ENCODE measurements around the gene PRIM2. TPM values are rescaled to one million over a fixed set of nuclear protein-coding genes. Genes with fewer than 3 reads are reported as not detected.
"Not testable (repeated sequence)": the region's sequence is repeated elsewhere in the genome, so short reads cannot be mapped to it uniquely, and the experiment has no call there.

PRIM2 gene
- total RNA-seq, 2 donors from 2014 or later, result 5.3 to 5.4 TPM

DNA sequence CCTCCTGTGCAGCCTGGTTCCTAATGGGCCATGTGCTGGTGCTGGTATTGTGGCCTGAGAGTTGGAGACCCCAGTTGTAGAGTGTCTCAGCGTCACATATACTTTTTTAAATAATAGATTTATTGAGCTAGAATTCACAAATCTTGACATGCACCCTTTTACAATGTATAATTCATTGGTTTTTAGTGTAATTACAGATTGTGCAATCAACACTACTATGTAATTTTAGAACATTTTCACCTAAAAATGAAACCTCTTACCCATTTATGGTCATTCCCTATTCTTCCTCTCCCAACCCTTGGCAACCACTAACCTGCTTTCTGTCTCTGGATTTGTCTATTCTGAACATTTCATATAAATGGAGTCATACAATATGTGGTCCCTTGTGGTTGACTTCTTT, 10.6 kb downstream of the PRIM2 start:
- Histone ChIP-seq H3K27me3 (no peaks in the 10 kb centered on the region), H3K4me3 (no peak overlapping the region), H3K27ac (no peak overlapping the region), H3K9me3 (no peaks in the 10 kb centered on the region), H3K4me1 (no peaks in the 10 kb centered on the region), H3K36me3 (replicated peaks in 1 of 2; ENCODE audit: insufficient read depth in 1 of 2, low read depth in 2 of 2) (peaks cover 6 to 10% of the 10 kb centered on the region in 2 donors)
- DNase-seq (no peak), ATAC-seq (no peak)
- WGBS, 2 donors, result 86 to 94% methylated on average over 1 of the region's 1 CpG
- no peak for TF ChIP-seq POLR2A (IDR thresholded peaks at IDR 0.05)
- TF ChIP-seq, protein P1, sequence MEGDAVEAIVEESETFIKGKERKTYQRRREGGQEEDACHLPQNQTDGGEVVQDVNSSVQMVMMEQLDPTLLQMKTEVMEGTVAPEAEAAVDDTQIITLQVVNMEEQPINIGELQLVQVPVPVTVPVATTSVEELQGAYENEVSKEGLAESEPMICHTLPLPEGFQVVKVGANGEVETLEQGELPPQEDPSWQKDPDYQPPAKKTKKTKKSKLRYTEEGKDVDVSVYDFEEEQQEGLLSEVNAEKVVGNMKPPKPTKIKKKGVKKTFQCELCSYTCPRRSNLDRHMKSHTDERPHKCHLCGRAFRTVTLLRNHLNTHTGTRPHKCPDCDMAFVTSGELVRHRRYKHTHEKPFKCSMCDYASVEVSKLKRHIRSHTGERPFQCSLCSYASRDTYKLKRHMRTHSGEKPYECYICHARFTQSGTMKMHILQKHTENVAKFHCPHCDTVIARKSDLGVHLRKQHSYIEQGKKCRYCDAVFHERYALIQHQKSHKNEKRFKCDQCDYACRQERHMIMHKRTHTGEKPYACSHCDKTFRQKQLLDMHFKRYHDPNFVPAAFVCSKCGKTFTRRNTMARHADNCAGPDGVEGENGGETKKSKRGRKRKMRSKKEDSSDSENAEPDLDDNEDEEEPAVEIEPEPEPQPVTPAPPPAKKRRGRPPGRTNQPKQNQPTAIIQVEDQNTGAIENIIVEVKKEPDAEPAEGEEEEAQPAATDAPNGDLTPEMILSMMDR (IDR thresholded peaks at IDR 0.05), result no peak
- intact Hi-C loops (cut with DNase I), result no loop called here

DNA sequence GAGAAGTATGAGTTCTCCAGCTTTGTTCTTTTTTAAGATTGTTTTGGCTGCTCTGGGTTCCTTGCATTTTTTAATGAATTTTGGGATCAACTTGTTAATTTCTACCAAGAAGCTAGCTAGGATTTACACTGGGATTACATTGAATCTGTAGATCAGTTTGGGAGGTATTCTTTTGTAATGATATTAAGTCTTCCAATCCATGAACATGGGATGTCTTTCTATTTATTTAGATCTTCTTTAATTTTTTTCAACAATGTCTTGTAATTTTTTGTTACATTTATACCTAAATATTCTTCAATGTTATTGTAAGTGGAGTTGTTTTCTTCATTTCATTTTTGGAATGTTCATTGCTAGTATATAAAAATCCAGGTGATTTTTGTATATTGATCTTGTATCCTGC, 12.5 kb downstream of the PRIM2 start:
- TF ChIP-seq, protein P1 (IDR thresholded peaks at IDR 0.05), result no peak
- TF ChIP-seq POLR2A (IDR thresholded peaks at IDR 0.05), result no peak
- Histone ChIP-seq H3K27me3 (no peaks in the 10 kb centered on the region), H3K36me3 (replicated peaks in 1 of 2; ENCODE audit: insufficient read depth in 1 of 2, low read depth in 2 of 2) (peaks cover 6 to 10% of the 10 kb centered on the region in 2 donors), H3K27ac (no peak overlapping the region), H3K9me3 (no peaks in the 10 kb centered on the region), H3K4me1 (no peaks in the 10 kb centered on the region), H3K4me3 (no peak overlapping the region)
- DNase-seq (no peak), ATAC-seq (no peak)
- intact Hi-C loops (cut with DNase I), result no loop called here

DNA sequence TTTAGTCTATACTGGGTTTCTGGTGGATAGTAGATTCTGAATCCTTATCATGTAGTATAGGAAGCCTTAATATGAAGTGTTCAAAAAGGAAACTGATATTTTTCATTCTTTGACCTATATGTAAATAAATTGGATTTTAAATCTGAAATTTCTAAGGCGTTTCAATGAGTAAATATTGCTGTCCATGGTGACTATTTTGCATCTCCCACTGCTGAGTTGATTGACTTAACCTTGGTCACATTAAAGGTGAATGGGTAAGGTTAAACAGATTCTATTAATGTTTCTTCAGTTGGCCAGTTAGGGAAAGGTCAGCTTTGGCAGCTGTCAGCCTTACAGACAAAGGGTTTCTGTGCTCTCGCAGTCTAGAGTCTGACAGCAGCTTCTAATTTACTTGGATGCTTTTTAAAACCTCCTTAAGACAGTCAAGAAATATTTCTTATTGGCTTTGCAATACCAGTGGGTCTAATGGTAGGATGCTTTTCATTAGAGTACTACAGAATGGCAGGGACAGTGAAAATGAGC, 24.8 kb downstream of the PRIM2 start:
- no peaks in the 10 kb centered on the region for H3K27me3 ChIP-seq
- TF ChIP-seq POLR2A (IDR thresholded peaks at IDR 0.05), result no peak
- TF ChIP-seq, protein P1 (IDR thresholded peaks at IDR 0.05), result no peak
- no peak for DNase-seq
- 52 to 58% methylated on average over 2 of the region's 2 CpGs for WGBS, 2 donors
- H3K4me1 ChIP-seq, result no peaks in the 10 kb centered on the region
- no peaks in the 10 kb centered on the region for H3K36me3 ChIP-seq (replicated peaks in 1 of 2; ENCODE audit: insufficient read depth in 1 of 2, low read depth in 2 of 2)
- intact Hi-C loops (cut with DNase I), result no loop called here
- H3K4me3 ChIP-seq, result no peak overlapping the region
- no peaks in the 10 kb centered on the region for H3K9me3 ChIP-seq
- ATAC-seq, result no peak
- H3K27ac ChIP-seq, result no peak overlapping the region

DNA sequence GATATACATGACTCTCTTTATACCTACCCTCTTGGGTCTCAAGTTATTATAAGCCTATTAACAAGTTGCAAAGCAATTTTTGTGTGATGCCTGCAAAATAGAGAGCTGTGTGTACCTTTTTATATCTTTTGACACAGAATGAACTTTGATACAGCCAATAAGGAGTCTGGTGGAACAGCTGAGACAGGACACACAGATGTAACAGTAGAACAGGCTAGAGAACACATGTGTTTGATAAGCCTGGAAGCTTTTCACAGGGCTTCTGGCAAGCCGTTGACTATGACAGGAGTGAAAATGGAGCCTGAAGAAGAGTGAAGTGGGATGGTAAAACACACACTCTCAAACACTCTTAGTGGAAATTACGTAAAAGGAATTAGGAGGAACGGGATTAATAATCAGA, 25.9 kb downstream of the PRIM2 start:
- ATAC-seq; DNase-seq; H3K36me3 ChIP-seq (replicated peaks in 1 of 2; ENCODE audit: insufficient read depth in 1 of 2, low read depth in 2 of 2); H3K4me1 ChIP-seq; H3K9me3 ChIP-seq; H3K27me3 ChIP-seq; intact Hi-C loops (cut with DNase I); H3K4me3 ChIP-seq; H3K27ac ChIP-seq: not testable (repeated sequence)
- 79 to 82% methylated on average over 3 of the region's 3 CpGs for WGBS, 2 donors

DNA sequence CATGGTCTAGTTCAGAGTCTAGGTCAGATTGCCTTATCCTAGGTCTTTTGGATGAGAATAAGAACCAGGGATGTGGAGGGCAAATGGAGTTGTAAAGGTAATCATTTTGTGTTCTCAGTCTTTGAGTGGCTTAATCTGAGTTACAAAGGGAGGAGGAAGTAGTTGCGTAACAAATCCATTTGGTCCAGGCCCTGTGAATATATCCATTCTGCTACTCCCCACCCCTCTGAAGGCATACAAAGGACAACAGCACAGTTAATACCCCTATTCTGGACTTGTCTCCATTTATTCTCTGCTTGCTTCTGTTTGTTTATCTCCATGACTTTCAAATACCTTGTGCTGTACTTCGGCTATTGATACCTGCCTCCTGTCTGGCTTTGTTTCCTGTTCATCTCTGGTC, 29.3 kb downstream of the PRIM2 start:
- H3K27me3 ChIP-seq; H3K36me3 ChIP-seq (replicated peaks in 1 of 2; ENCODE audit: insufficient read depth in 1 of 2, low read depth in 2 of 2); H3K27ac ChIP-seq; H3K4me1 ChIP-seq; H3K4me3 ChIP-seq; intact Hi-C loops (cut with DNase I); ATAC-seq; H3K9me3 ChIP-seq; DNase-seq: not testable (repeated sequence)
- WGBS, 2 donors, result 47 to 98% methylated on average over 2 of the region's 2 CpGs

DNA sequence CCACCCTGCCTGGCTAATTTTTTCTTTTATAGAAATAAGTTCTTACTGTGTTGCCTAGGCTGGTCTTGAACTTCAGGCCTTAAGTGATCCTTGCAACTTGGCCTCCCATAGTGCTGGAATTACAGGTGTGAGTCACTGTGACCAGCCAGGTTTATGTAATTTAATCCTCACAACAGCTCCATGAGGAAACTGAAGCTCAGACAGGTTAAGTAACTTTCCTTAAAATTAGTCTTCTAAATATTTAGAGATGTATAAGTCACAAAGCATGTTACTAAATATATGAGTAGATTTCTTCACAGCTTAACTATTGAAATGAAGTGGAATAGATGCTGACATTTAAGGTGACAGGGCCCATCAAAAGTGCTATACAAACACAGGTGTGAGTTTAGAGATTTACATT, 30.2 kb downstream of the PRIM2 start:
- ATAC-seq; DNase-seq; intact Hi-C loops (cut with DNase I); H3K27ac ChIP-seq; H3K9me3 ChIP-seq; H3K4me3 ChIP-seq; H3K36me3 ChIP-seq (replicated peaks in 1 of 2; ENCODE audit: insufficient read depth in 1 of 2, low read depth in 2 of 2); H3K4me1 ChIP-seq; H3K27me3 ChIP-seq: not testable (repeated sequence)

DNA sequence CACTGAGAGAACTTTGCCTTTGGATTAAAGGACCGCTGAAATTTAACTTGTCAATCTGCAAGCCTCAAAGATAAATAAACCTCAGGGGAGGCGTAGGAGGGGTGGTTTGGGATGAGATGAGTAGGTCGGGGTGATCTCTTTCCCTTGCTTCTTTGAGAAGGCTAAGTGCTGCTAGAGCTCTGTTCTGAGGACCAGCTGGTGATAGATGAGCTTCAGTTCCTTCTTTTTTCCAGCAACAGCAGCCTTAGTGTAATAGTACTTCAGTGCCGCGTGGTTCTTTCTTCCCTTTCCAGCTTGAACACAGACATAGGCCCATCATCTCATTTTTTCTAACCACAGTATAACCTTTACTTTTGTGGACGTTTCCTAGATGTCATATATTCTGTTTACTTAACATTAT, 33.0 kb downstream of the PRIM2 start:
- ATAC-seq; H3K27me3 ChIP-seq; H3K27ac ChIP-seq; H3K9me3 ChIP-seq; H3K4me1 ChIP-seq; H3K4me3 ChIP-seq; intact Hi-C loops (cut with DNase I); H3K36me3 ChIP-seq (replicated peaks in 1 of 2; ENCODE audit: insufficient read depth in 1 of 2, low read depth in 2 of 2); DNase-seq: not testable (repeated sequence)
- 60 to 63% methylated on average over 6 of the region's 6 CpGs for WGBS, 2 donors

DNA sequence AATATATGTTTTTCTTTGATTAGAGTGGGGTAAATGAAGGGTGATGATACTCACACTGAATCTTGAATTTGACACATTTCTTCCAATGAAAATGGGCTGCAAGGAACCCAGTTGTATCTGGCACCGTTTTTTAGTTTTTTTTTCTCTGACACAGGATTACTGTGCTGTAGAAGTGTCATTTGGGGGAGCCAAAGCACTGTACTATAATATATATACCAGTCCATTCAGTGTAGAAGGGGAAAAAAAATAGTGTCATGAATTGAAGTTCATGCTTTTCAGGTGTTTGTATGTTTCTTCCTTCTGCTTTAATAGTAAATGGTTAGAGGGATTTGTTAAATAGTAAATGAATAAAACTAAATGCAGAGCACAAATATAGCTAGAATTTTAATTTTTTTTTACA, 35.2 kb downstream of the PRIM2 start:
- H3K27ac ChIP-seq; H3K4me3 ChIP-seq; H3K9me3 ChIP-seq; H3K36me3 ChIP-seq (replicated peaks in 1 of 2; ENCODE audit: insufficient read depth in 1 of 2, low read depth in 2 of 2); ATAC-seq; DNase-seq; H3K4me1 ChIP-seq; intact Hi-C loops (cut with DNase I); H3K27me3 ChIP-seq: not testable (repeated sequence)
- WGBS, 2 donors, result 42 to 48% methylated on average over 1 of the region's 1 CpG

DNA sequence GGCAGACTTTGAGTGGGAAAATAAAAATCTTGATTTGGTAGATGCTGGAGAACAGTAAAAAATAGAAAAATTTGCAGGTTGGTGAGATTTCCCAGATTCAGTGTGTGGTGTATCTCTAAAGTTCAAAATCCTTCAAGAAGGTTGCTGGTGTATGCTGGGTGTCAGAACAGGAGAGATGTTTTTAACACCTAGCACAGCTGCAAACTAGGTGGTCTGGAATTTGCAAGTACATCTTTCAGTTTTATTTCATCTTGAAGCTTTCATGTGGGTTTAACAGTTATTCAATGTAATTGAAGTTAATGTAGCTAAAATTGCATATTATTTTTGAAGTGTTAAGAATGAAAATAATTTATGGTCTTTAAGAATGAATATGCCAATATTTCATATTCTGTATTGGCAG, 40.9 kb downstream of the PRIM2 start:
- ATAC-seq; DNase-seq; H3K4me1 ChIP-seq; H3K36me3 ChIP-seq (replicated peaks in 1 of 2; ENCODE audit: insufficient read depth in 1 of 2, low read depth in 2 of 2); H3K27ac ChIP-seq; intact Hi-C loops (cut with DNase I); H3K9me3 ChIP-seq; H3K27me3 ChIP-seq; H3K4me3 ChIP-seq: not testable (repeated sequence)

DNA sequence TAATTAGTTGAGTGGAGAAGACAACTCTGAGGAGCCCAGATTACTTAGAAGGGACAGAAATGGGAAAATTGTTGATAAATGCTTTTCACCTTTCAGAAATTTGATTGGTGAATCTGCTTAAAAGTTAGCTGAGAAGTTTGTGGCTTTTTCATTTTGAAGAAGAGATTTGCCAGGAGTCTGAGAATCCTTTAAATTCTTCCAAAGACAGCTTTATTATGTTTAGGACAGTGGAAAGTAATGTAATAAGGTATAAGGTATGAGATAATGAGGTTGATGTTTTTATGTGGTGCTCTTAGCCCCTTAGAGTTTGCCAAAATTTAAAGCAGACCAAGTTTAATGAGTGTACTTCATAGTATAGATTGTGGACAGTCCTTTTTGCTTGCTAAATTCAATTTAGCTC, 42.3 kb downstream of the PRIM2 start:
- H3K27me3 ChIP-seq; H3K27ac ChIP-seq; intact Hi-C loops (cut with DNase I); H3K9me3 ChIP-seq; H3K36me3 ChIP-seq (replicated peaks in 1 of 2; ENCODE audit: insufficient read depth in 1 of 2, low read depth in 2 of 2); H3K4me3 ChIP-seq; H3K4me1 ChIP-seq; DNase-seq; ATAC-seq: not testable (repeated sequence)
